Sigmoid colon (tissue), 7 donors: Measurements from ENCODE around the gene WNT6. TPM values are rescaled to one million over a fixed set of nuclear protein-coding genes. Genes with fewer than 3 reads are reported as not detected.

Source experiments
- DNase-seq: peaks from one replicate; pipeline ENCODE4 v3.0.0-alpha.2; 2019
- H3K27ac ChIP-seq, 4 donors: fragments of 200-600 bp; sonication (generic); one replicate each; pipeline ENCODE4 v1.5.1; 2016 to 2019; ENCODE audit warnings: mild to moderate bottlenecking in 1 of 4
- H3K27me3 ChIP-seq, 3 donors: fragments of 200-600 bp; sonication (generic); one replicate each; pipeline ENCODE4 v1.5.1; 2019; ENCODE audit warnings: mild to moderate bottlenecking in 1 of 3
- H3K36me3 ChIP-seq, 4 donors: fragments of 200-600 bp; sonication (generic); one replicate each; pipeline ENCODE4 v1.5.1; 2016 to 2019
- H3K4me1 ChIP-seq, 4 donors: fragments of 200-600 bp; sonication (generic); one replicate each; pipeline ENCODE4 v1.5.1; 2017 to 2019
- H3K4me3 ChIP-seq, 4 donors: fragments of 200-600 bp; sonication (generic); one replicate each; pipeline ENCODE4 v1.5.1; 2017 to 2019; ENCODE audit warnings: mild to moderate bottlenecking in 2 of 4, moderate library complexity in 1 of 4
- H3K9me3 ChIP-seq, 4 donors: fragments of 200-600 bp in 3 of 4; sonication (generic) in 3 of 4; one replicate each; pipeline versions ENCODE4 v1.5.1 to v1.6.1; 2013 to 2019
- CTCF ChIP-seq, 4 experiments: fragments of 450-650 bp in 3 of 4; fragments of 200-600 bp in 1 of 4; IDR thresholded peaks; one replicate each; pipeline ENCODE4 v1.5.1; 2016 to 2019; ENCODE audit warnings: antibody characterized with exemption in 4 of 4, mild to moderate bottlenecking in 3 of 4, moderate library complexity in 2 of 4
- EP300 ChIP-seq, 4 donors: sonication (generic); formaldehyde crosslinking; IDR thresholded peaks; one replicate each; pipeline ENCODE4 v1.6.1; 2017; ENCODE audit warnings: antibody characterized with exemption in 4 of 4
- POLR2A ChIP-seq, 2 donors: fragments of 450-650 bp; IDR thresholded peaks; one replicate each; pipeline ENCODE4 v1.6.1; 2016; ENCODE audit warnings: antibody characterized with exemption in 2 of 2, mild to moderate bottlenecking in 2 of 2, moderate library complexity in 2 of 2
- POLR2AphosphoS5 ChIP-seq, 4 donors: sonication (generic); formaldehyde crosslinking; IDR thresholded peaks; one replicate each; pipeline ENCODE4 v1.6.1; 2017; ENCODE audit warnings: antibody characterized with exemption in 4 of 4
- WGBS, 2 donors: extraction: QIAGEN DNeasy Blood & Tissue Kit; methylation state at CpG; one replicate each; pipeline ENCODE4 v1.1.7; 2013; 5-methylcytosine and 5-hydroxymethylcytosine counted together
- intact Hi-C: fragments of 100-400 bp; cut with DNase I; formaldehyde crosslinking; loops from one replicate; pipeline ENCODE4 v1.15.1; 2023
- polyA plus RNA-seq, 3 donors: library from polyadenylated mRNA; stranded (reverse); fragments of 200-250 nt; gene quantifications; one replicate each; pipeline ENCODE4 v1.2.3, GENCODE V29; 2013
- total RNA-seq, 4 donors: library from RNA; depleted of rRNA; stranded (reverse); fragments of >200 nt; gene quantifications; one replicate each; pipeline ENCODE4 v1.1.0, GENCODE V29; 2016
- donor health status: healthy with polysubstance abuse.
- donor health status: Bipolar disorder and iron deficiency.
- donor health status: healthy.

WNT6 gene
- total and polyA plus RNA-seq, 7 donors, result 1.5 to 3.9 (median 2.9) TPM; not detected in 2

- H3K27me3 ChIP-seq, result no peaks in the 10 kb centered on the region
- H3K36me3 ChIP-seq, result peaks cover 14 to 50% (median 29%) of the 10 kb centered on the region in 4 donors
- no peak for TF ChIP-seq CTCF (IDR thresholded peaks at IDR 0.05)
- no peak for TF ChIP-seq EP300 (IDR thresholded peaks at IDR 0.05)
- TF ChIP-seq POLR2A (IDR thresholded peaks at IDR 0.05), result no peak
- no peak for TF ChIP-seq POLR2AphosphoS5 (IDR thresholded peaks at IDR 0.05)
- H3K4me3 ChIP-seq, result no peak overlapping the region
- whole genome bisulfite sequencing, 2 donors, result 92 to 96% methylated on average over 5 of the region's 5 CpGs
- no peak for DNase-seq
- no peak overlapping the region for H3K27ac ChIP-seq
- H3K4me1 ChIP-seq, result no peaks in the 10 kb centered on the region
- H3K9me3 ChIP-seq, result no peaks in the 10 kb centered on the region
- intact Hi-C loops, result no loop called here
Observed at GRCh38 chr2:218812861-218813260, 46.7 kb upstream of the WNT6 start.

DNA sequence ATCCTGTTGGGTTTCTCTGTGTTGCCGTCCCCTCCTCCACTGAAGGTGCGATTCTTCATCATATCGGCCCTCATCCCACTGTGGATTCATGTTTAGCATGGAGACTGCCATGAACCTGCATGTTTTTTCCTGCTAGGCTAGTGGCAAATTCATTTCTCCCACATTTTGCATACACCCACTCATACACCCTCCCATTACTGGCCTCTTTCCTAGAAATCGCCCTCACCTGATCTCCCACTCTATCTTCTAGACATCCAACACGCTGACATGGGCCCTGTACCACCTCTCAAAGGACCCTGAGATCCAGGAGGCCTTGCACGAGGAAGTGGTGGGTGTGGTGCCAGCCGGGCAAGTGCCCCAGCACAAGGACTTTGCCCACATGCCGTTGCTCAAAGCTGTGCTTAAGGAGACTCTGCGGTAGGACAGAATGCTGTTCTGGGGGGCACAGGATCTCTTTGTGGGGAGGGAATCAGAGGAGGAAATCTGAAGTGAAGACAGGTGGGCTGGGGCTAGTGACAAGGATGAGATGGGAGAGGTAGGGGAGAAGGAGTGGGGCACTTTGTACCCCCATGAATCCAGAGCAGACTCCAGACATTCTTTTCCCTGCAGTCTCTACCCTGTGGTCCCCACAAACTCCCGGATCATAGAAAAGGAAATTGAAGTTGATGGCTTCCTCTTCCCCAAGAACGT lies 45.7 kb upstream of the WNT6 start:
- Histone ChIP-seq H3K4me1 (no peaks in the 10 kb centered on the region), H3K9me3 (no peaks in the 10 kb centered on the region), H3K27me3 (no peaks in the 10 kb centered on the region), H3K4me3 (no peak overlapping the region), H3K27ac (no peak overlapping the region), H3K36me3 (peaks cover 14 to 59% (median 36%) of the 10 kb centered on the region in 4 donors)
- no peak for TF ChIP-seq POLR2AphosphoS5 (IDR thresholded peaks at IDR 0.05)
- no peak for TF ChIP-seq CTCF (IDR thresholded peaks at IDR 0.05)
- no peak for TF ChIP-seq POLR2A (IDR thresholded peaks at IDR 0.05)
- TF ChIP-seq EP300 (IDR thresholded peaks at IDR 0.05), result no peak
- no peak for DNase-seq
- WGBS, 2 donors, result 33 to 64% methylated on average over 11 of the region's 11 CpGs
- intact Hi-C loops, result no loop called here

DNA sequence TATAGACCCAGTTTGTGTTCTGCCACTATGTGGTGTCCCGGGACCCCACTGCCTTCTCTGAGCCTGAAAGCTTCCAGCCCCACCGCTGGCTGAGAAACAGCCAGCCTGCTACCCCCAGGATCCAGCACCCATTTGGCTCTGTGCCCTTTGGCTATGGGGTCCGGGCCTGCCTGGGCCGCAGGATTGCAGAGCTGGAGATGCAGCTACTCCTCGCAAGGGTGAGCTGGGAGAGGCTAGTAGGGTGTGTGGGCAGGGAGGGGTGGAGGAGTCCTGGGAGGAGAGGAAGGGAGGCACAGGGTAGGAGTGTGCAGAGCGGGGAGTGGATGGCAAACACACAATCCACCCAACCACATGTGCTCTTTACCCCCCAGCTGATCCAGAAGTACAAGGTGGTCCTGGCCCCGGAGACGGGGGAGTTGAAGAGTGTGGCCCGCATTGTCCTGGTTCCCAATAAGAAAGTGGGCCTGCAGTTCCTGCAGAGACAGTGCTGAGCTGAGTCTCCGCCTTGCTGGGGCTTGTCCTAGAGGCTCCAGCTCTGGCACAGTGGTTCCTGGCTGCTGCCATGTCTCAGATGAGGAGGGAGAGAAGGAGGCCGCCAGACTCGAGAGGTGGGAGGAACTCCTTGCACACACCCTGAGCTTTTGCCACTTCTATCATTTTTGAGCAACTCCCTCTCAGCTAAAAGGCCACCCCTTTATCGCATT lies 44.9 kb upstream of the WNT6 start:
- Histone ChIP-seq H3K27me3 (no peaks in the 10 kb centered on the region), H3K9me3 (no peaks in the 10 kb centered on the region), H3K36me3 (peaks cover 14 to 67% (median 36%) of the 10 kb centered on the region in 4 donors), H3K4me1 (no peaks in the 10 kb centered on the region), H3K4me3 (no peak overlapping the region), H3K27ac (no peak overlapping the region)
- intact Hi-C loops, result no loop called here
- no peak for DNase-seq
- no peak for TF ChIP-seq CTCF (IDR thresholded peaks at IDR 0.05)
- TF ChIP-seq POLR2AphosphoS5 (IDR thresholded peaks at IDR 0.05), result no peak
- TF ChIP-seq POLR2A (IDR thresholded peaks at IDR 0.05), result no peak
- TF ChIP-seq EP300 (IDR thresholded peaks at IDR 0.05), result no peak
- WGBS, 2 donors, result 68 to 90% methylated on average over 13 of the region's 13 CpGs

GRCh38 chr2:218815244-218815637 lies 44.4 kb upstream of the WNT6 start:
- H3K9me3 ChIP-seq, result no peaks in the 10 kb centered on the region
- no peak overlapping the region for H3K4me3 ChIP-seq
- H3K27me3 ChIP-seq, result no peaks in the 10 kb centered on the region
- no peak for TF ChIP-seq POLR2AphosphoS5 (IDR thresholded peaks at IDR 0.05)
- TF ChIP-seq EP300 (IDR thresholded peaks at IDR 0.05), result no peak
- no peak for TF ChIP-seq CTCF (IDR thresholded peaks at IDR 0.05)
- no peak for TF ChIP-seq POLR2A (IDR thresholded peaks at IDR 0.05)
- no peaks in the 10 kb centered on the region for H3K4me1 ChIP-seq
- H3K36me3 ChIP-seq, result peaks cover 14 to 71% (median 36%) of the 10 kb centered on the region in 4 donors
- 81 to 90% methylated on average over 5 of the region's 5 CpGs for WGBS, 2 donors
- DNase-seq, result no peak
- intact Hi-C loops, result no loop called here
- H3K27ac ChIP-seq, result no peak overlapping the region
